Posterior vena cava (tissue), 2 donors: ENCODE results near the gene MORN1. TPM values are rescaled to one million over a fixed set of nuclear protein-coding genes. Genes with fewer than 3 reads are reported as not detected.

ENCODE experiments used
- DNase-seq: peaks from one replicate; pipeline ENCODE4 v3.0.0-alpha.2; 2020; ENCODE audit warnings: low spot score
- intact Hi-C, 2 donors: fragments of 100-400 bp; cut with DNase I; formaldehyde crosslinking; loops; one replicate each; pipeline versions ENCODE4 v1.14.1 to v1.14.2; 2022 to 2023
- total RNA-seq, 2 donors: library from RNA; stranded (reverse); fragmentation: NEBNext Ultra II Directional; extraction: Animal tissue kit (Norgen Biotek cat#: 25700); gene quantifications; one replicate each; pipeline ENCODE4 v1.2.1, GENCODE V29; 2021
- donor health status: DM: yes; HTN: yes; CAD: no.
- donor health status: DM: yes; HTN: yes; CAD: no.

Gene MORN1
- total RNA-seq, 2 donors from 2014 or later = 3.8 to 5.5 TPM

GRCh38 chr1:2277741-2278488, 113.4 kb downstream of the MORN1 start:
- intact Hi-C loops = loop anchor here in 1 of 2 donors (5.0 kb wide), 1 partner anchor 39 kb away; no protein-coding TSS in a partner anchor
- no peak for DNase-seq

GRCh38 chr1:2276803-2277580, 114.4 kb downstream of the MORN1 start:
- no peak for DNase-seq

GRCh38 chr1:2275796-2276536, 115.4 kb downstream of the MORN1 start:
- DNase-seq = no peak
- intact Hi-C loops = loop anchor here in 1 of 2 donors (5.0 kb wide), 1 partner anchor 41 kb away; no protein-coding TSS in a partner anchor

More at GRCh38 chr1:2276803-2277580, 114.4 kb downstream of the MORN1 start:
- intact Hi-C loops = loop anchor here in 1 of 2 donors (5.0 kb wide), 1 partner anchor 40 kb away; no protein-coding TSS in a partner anchor

GRCh38 chr1:2274929-2275475, 116.4 kb downstream of the MORN1 start:
- DNase-seq = no peak
- intact Hi-C loops = loop anchor here (5.0 kb wide), 2 partner anchors 38 to 42 kb away; no protein-coding TSS in a partner anchor

- no peak for DNase-seq
- intact Hi-C loops = loop anchor here in 1 of 2 donors (5.0 kb wide), 1 partner anchor 37 kb away; no protein-coding TSS in a partner anchor
These were observed 117.0 kb downstream of the MORN1 start for GRCh38 chr1:2274231-2274928.

GRCh38 chr1:2273401-2274090, 117.8 kb downstream of the MORN1 start:
- intact Hi-C loops = loop anchor here in 1 of 2 donors (5.0 kb wide), 1 partner anchor 36 kb away; no protein-coding TSS in a partner anchor
- DNase-seq = no peak

- no peak for DNase-seq
- intact Hi-C loops = loop anchor here in 1 of 2 donors (5.0 kb wide), 1 partner anchor 36 kb away; no protein-coding TSS in a partner anchor
These were observed 118.5 kb downstream of the MORN1 start for GRCh38 chr1:2272686-2273400.

GRCh38 chr1:2271841-2272655, 119.3 kb downstream of the MORN1 start:
- DNase-seq = no peak
- intact Hi-C loops = loop anchor here in 1 of 2 donors (5.0 kb wide), 1 partner anchor 35 kb away; no protein-coding TSS in a partner anchor

Other genes with a start within 250 kb of the MORN1 start
- 10 to 100 TPM; 50.7 to 52.9 TPM for gene FAAP20, start 196.8 kb downstream of the MORN1 start, total RNA-seq
- gene SKI, start 163.2 kb downstream of the MORN1 start, total RNA-seq = 100 to 1,000 TPM; 104 to 111 TPM
- 100 to 1,000 TPM in 1 of 2 donors, 10 to 100 TPM in 1; 93.7 to 101 TPM for gene RER1, start 287 bp upstream of the MORN1 start, total RNA-seq
- gene PEX10, start 21.0 kb upstream of the MORN1 start, total RNA-seq = 10 to 100 TPM; 10.9 to 13.1 TPM
- 1 to 10 TPM in 1 of 2 donors, under 1 TPM in 1; 0.33 to 1.0 TPM for gene PLCH2, start 84.7 kb upstream of the MORN1 start, total RNA-seq
- gene PANK4, start 135.0 kb upstream of the MORN1 start, total RNA-seq = 10 to 100 TPM; 17.4 to 18.6 TPM
- gene HES5, start 138.7 kb upstream of the MORN1 start, total RNA-seq = under 1 TPM; 0.24 to 0.32 TPM
- 10 to 100 TPM; 37.7 to 63.6 TPM for gene TNFRSF14, start 164.8 kb upstream of the MORN1 start, total RNA-seq
- gene PRXL2B, start 195.2 kb upstream of the MORN1 start, total RNA-seq = 10 to 100 TPM; 11.4 to 12.2 TPM
- gene MMEL1, start 241.5 kb upstream of the MORN1 start, total RNA-seq = 1 to 10 TPM in 1 of 2 donors, under 1 TPM in 1; 0.57 to 1.8 TPM